NCI-H345 treated with DMSO at 0.1 percent for 48 hours (cell line): ENCODE measurements around the gene KCNH2.
"Not testable (repeated sequence)": the region's sequence is repeated elsewhere in the genome, so short reads cannot be mapped to it uniquely, and the experiment has no call there.

Source experiments
- DNase-seq: peaks from one replicate; lab custom pipeline; 2025; ENCODE audit not compliant: unreplicated experiment; lab: John Stamatoyannopoulos, UW

The KCNH2 gene

GRCh38 chr7:150978126-150978789 lies at the start of gene KCNH2:
Gene KCNH2, minus strand, starts transcription at chr7:150978321. Its CDS starts 408 bp downstream, at chr7:150977913.
- DNase-seq = peak; percentile 72

- not testable (repeated sequence) for DNase-seq
Observed at GRCh38 chr7:151027728-151028130, 49.6 kb upstream of the KCNH2 start.

GRCh38 chr7:151026771-151027727 lies 48.9 kb upstream of the KCNH2 start:
- DNase-seq = not testable (repeated sequence)

- no peak for DNase-seq
Observed at GRCh38 chr7:151025924-151026671, 48.0 kb upstream of the KCNH2 start.

- no peak for DNase-seq
Observed at GRCh38 chr7:151024435-151025056, 46.4 kb upstream of the KCNH2 start, which contains the start of gene ATG9B. Gene ATG9B, minus strand, starts transcription at chr7:151024494. Its CDS starts 71 bp downstream, at chr7:151024423.

GRCh38 chr7:151023232-151023631 lies 45.1 kb upstream of the KCNH2 start:
- DNase-seq = no peak

GRCh38 chr7:151020231-151020630 lies 42.1 kb upstream of the KCNH2 start:
- no peak for DNase-seq

- DNase-seq = no peak
Observed at GRCh38 chr7:151019130-151019447, 41.0 kb upstream of the KCNH2 start.

- DNase-seq = peak; percentile 8
Observed at GRCh38 chr7:151018421-151019129, 40.5 kb upstream of the KCNH2 start.

GRCh38 chr7:151017953-151018420 lies 39.9 kb upstream of the KCNH2 start:
- no peak for DNase-seq

- no peak for DNase-seq
Observed at GRCh38 chr7:151017370-151017952, 39.3 kb upstream of the KCNH2 start.

- DNase-seq = no peak
Observed at GRCh38 chr7:151016942-151017341, 38.8 kb upstream of the KCNH2 start.

- no peak for DNase-seq
Observed at GRCh38 chr7:151016505-151016904, 38.4 kb upstream of the KCNH2 start.

- DNase-seq = no peak
Observed at GRCh38 chr7:151015967-151016366, 37.8 kb upstream of the KCNH2 start.

- no peak for DNase-seq
Observed at GRCh38 chr7:151014950-151015349, 36.8 kb upstream of the KCNH2 start.

- no peak for DNase-seq
Observed at GRCh38 chr7:151013733-151014497, 35.8 kb upstream of the KCNH2 start.

- no peak for DNase-seq
Observed at GRCh38 chr7:151013356-151013732, 35.2 kb upstream of the KCNH2 start.

GRCh38 chr7:151012911-151013347 lies 34.8 kb upstream of the KCNH2 start:
- DNase-seq = peak; percentile 2
